Measurements from ENCODE around the gene TBR1.

TBR1 gene

DNA sequence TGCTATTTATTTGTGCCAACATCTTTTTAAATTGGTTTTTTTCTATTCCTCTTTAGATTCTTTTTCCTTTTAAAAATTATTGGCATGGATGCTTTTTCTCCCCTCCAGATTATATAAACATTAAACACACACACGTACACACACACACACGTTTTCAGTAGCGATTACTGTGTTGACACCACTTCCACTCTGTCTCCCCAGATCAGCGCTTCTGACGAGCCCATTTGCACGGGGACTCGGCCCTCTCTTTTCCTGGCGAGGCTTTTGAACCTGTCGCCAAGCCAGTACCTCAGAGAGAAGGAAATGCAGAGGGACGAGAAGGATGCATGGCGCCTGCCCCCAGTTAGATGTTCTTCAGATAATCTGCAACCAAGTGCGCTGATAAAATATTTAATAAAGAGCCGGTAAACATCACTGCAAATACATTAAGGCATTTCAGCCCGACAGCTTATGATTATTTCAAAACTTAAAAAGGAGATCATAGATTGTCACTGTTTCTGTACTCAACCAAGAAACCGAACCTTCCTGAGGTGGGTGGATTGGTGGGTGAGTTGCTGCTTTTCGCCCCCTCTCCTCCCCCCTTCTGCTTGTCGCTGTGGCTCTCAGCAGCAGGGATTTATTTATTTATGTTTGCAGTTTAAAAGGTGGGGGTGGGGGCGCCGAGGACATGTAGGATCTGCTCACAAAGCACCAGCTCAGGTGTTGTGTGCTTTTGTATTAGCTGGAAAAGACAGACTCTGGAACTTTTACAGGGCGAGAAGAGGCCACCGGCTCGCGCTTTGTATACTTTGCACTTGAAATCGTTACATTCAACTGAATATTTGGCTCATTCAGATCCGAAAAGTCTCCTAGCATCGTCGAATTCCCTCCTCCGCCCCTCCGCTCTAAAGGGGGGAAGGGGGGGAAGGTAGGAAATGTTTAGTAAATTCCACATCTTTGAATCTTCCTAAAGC lies 787 bp upstream of the TBR1 start:
- no peak for DNase-seq (ENCODE audit: low spot score)

DNA sequence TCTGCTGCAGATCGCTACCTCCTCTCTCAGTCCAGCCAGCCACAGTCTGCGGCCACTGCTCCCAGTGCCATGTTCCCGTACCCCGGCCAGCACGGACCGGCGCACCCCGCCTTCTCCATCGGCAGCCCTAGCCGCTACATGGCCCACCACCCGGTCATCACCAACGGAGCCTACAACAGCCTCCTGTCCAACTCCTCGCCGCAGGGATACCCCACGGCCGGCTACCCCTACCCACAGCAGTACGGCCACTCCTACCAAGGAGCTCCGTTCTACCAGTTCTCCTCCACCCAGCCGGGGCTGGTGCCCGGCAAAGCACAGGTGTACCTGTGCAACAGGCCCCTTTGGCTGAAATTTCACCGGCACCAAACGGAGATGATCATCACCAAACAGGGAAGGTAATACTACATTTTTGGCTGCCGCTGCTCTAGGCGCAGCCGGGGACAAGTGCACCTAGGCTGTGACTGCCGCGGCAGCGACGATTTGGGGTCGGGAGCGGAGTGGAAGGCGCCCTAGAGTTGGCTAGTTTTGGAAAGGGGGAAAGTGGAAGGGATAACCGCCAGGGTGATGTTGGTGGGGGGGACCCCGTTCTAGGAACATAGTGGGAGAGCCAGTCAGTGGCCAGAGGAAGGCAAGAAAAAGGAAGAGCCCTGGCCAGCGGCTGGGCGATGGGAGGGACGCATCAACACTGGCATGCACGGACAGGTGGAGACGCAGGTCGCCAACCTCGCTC lies 776 bp downstream of the TBR1 start:
- DNase-seq (ENCODE audit: low spot score), result no peak

- DNase-seq (ENCODE audit: low spot score), result no peak
Measured at GRCh38 chr2:161417438-161418274, 1.6 kb downstream of the TBR1 start.

DNA sequence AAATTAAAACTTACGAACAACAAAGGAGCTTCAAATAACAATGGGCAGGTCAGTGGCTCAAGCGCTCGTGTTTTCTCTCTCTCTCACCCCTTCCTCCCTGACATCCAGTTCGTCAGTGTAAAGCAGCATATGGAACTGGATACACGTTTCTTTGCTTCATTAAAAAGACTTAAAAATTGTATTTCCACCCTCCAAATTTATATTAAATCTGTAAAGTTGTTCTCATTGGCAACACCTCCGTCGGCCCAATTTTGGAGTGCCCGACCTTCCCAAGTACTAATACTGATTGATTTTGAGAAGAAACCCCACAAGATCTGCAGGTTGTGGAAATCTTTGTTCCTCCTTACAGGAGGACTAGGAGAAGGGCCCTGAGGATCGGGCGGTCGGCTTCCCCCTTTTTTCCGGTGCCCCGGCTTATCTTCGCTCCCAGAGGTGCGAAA lies 2.2 kb downstream of the TBR1 start:
- no peak for DNase-seq (ENCODE audit: low spot score)

- peak; percentile 42 for DNase-seq (ENCODE audit: low spot score)
Measured at GRCh38 chr2:161418715-161419637, 2.9 kb downstream of the TBR1 start.

DNA sequence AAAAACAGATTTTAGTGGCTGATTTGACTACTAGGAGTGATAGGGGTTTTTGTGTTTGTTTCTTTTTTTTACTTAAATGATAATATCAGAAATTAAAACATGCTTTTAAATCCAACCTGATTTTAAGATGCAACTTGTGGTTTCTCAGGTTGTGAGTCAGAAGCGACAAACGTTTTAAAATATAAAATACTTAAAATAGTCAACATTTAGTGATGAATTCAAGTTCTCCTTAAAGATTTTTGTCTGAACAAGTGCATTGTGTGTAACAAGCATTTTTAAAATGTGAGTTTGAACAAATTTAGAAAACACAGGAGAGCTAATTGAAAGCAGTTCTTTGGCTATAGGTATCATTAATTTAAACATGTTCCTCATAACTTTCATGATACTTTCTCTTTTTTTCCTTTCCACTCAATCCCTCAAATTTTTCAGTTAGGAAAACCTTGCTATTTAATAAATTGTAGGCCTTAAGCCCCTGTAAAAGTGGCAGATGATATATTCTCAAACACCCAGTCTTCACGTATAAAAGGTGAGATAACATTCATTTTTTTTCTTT lies 3.6 kb downstream of the TBR1 start:
- no peak for DNase-seq (ENCODE audit: low spot score)

DNA sequence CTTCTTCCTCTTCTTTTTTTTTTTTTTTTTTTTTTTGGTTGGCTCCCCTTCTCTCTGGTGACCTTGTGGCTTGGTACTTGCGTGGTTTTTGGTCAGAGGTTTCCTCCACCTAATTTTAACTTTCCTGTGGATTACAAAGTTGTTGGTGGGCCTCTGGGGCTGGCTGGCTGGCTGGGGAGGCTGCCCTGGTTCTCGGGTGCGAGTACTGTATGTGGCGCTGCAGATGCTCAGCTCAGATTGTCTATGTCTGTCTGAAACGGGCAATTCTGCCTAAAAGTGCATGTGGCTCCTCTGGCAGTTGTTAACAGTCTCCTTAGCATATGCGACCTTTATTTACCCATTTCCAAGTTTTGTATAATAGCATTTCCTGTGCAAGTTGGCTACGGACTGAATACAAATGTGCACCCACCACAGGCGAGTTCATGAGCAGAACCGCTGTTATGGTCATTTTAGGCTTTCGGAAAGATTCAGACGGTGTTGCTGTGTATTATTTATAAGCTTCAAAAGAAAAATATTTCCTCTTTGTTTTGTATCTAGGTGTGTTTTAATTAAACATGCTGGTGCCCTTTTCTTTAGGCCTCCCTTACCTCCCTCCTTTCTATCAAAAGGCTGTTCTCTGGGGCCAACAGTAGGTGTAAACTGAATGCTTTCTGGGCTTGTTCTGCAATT lies 4.4 kb downstream of the TBR1 start:
- no peak for DNase-seq (ENCODE audit: low spot score)

- no peak for DNase-seq (ENCODE audit: low spot score)
Measured at GRCh38 chr2:161421686-161422085, 5.6 kb downstream of the TBR1 start.

DNA sequence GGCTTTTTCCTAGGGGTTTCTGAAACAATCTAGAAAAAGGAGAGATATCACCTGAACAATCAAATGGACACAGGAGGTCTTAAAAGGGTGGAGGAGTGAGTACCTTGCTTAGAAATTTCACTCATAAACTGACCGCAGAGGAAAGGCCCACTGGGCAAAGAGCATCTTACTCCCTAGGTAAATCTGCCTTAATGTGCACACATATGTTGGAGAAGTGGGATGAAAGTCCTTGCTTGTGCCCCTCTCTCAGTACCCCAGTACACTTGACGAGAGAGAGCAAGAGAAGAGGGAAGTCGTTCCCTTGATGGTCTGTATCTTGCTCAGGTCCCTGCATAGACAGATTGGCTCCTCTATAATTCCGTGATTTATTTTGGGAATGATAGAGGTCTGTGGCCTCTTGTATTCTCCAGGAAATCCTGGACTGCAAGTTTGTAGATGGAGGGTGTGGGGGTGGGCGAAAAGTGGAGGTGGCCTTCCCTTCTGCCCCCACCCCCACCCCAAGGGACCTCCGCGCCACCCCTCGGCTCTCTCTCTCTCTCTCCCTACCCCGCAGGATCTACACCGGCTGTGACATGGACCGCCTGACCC lies 6.8 kb downstream of the TBR1 start:
- DNase-seq (ENCODE audit: low spot score), result no peak

- DNase-seq (ENCODE audit: low spot score), result no peak
Measured at GRCh38 chr2:161423421-161424393, 7.6 kb downstream of the TBR1 start.

DNA sequence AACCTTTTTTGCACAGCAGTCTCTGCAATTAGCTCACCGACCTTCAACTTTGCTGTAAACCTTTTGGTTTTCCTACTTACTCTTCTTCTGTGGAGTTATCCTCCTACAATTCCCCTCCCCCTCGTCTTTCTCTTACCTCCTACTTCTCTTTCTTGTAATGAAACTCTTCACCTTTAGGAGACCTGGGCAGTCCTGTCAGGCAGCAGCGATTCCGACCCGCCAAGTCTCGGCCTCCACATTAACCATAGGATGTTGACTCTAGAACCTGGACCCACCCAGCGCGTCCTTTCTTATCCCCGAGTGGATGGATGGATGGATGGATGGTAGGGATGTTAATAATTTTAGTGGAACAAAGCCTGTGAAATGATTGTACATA lies 8.3 kb downstream of the TBR1 start:
- DNase-seq (ENCODE audit: low spot score), result no peak

DNA sequence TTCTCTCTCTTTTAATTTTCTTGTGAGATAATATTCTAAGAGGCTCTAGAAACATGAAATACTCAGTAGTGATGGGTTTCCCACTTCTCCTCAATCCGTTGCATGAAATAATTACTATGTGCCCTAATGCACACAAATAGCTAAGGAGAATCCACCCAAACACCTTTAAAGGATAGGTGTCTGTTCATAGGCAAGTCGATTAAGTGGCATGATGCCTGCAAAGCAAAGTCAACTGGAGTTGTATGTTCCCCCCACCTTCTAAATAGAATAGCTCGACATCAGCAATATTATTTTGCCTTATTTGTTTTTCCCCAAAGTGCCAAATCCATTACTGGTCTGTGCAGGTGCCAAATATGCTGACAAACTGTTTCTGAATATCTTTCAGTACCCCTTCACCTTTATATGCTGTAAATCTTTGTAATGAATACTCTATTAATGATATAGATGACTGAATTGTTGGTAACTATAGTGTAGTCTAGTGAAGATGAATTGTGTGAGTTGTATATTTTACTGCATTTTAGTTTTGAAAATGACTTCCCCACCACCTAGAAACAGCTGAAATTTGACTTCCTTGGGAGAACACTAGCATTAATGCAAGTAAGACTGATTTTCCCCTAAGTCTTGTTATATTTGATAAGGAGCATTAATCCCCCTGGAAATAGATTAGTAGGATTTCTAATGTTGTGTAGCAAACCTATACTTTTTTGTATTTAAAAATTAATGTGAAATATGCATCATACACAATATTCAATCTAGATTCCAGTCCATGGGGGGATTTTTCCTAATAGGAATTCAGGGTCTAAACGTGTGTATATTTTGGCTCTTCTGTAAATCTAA lies 9.0 kb downstream of the TBR1 start:
- DNase-seq (ENCODE audit: low spot score), result no peak

GRCh38 chr2:161425728-161426454 lies 9.8 kb downstream of the TBR1 start:
- no peak for DNase-seq (ENCODE audit: low spot score)

DNA sequence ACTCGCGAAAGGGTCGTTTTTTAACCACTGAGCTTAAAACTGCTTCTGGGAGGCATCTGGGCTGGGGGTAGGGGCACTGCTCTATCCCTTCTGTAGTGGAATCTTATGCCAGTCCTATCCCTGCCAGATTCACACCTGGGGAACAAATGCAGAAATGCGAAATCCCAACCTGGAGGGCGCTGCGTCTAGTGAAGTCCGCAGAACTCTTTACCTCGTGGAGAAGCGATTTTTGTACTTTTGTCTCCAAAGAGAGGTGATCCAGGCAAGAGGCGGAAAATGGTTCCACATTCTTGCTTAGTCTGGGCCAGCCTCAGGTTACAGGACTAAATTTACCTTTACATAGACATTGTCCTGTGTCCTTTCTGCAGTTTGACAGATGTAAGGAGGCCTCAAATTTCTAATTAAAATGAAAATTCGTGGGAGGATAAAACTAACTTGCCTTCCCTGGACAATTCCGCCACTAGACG lies 10.4 kb downstream of the TBR1 start:
- DNase-seq (ENCODE audit: low spot score), result no peak

- DNase-seq (ENCODE audit: low spot score), result no peak
Measured at GRCh38 chr2:161426922-161427663, 11.0 kb downstream of the TBR1 start.
